Measurements from ENCODE around the gene SAP30. TPM values are rescaled to one million over a fixed set of nuclear protein-coding genes. Genes with fewer than 3 reads are reported as not detected.
A peak's percentile ranks its signal among the peaks of the same experiment; 100 is the strongest.

The SAP30 gene
- total and polyA plus RNA-seq, 9 of the 15 experiments (the other 6 are each of a cell fraction or from before 2014, with no cell fraction given) = 5.9 to 51.1 (median 32.6) TPM

DNA sequence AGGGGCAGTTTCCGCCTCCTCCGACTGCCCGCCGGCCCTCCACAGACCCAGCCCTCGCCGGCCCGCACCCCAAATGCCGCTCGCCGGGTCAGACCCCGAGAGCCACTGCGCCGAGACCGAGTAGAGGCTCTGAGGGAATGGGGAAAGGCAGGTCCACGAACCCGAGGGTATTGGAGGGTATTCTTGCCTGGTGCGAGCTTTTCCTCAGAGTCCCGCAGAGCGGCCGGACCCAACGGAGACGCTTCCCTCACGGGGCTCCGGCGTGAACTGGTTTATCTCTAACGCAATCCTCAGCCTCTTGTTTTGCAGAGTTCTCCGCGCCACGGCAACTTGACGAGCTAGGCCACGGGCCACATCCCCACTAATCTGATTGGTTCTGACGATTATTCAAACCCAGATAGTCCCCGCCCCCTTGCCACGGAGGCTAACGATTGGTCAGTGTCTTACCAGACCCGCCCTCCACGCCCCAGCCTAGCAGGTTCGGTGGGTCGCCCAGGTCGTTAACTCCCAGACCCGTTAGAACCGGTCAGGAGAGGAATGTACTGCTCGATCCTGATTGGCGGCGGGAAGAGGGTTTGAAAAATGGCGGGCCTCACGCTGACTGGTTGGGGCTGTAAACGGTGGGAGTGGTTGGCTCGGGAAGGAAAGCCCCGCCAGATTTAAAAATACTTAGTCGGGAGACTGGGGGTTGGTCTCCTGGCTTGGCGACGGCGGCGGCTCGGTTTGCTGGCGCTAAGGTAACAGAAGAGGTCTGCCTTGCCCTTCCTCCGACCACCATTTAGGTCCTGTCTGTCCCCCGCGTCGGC is 36.5 kb upstream of the SAP30 start, which contains the start of gene HMGB2 (continued):
- TF ChIP-seq HEY1 (CRISPR knock-in tag; IDR thresholded peaks at IDR 0.05; ENCODE audit: borderline replicate concordance) = no peak
- TF ChIP-seq, protein P1, sequence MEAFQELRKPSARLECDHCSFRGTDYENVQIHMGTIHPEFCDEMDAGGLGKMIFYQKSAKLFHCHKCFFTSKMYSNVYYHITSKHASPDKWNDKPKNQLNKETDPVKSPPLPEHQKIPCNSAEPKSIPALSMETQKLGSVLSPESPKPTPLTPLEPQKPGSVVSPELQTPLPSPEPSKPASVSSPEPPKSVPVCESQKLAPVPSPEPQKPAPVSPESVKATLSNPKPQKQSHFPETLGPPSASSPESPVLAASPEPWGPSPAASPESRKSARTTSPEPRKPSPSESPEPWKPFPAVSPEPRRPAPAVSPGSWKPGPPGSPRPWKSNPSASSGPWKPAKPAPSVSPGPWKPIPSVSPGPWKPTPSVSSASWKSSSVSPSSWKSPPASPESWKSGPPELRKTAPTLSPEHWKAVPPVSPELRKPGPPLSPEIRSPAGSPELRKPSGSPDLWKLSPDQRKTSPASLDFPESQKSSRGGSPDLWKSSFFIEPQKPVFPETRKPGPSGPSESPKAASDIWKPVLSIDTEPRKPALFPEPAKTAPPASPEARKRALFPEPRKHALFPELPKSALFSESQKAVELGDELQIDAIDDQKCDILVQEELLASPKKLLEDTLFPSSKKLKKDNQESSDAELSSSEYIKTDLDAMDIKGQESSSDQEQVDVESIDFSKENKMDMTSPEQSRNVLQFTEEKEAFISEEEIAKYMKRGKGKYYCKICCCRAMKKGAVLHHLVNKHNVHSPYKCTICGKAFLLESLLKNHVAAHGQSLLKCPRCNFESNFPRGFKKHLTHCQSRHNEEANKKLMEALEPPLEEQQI (IDR thresholded peaks at IDR 0.05) = peak; percentile 99
- TF ChIP-seq POLR2H (tag; IDR thresholded peaks at IDR 0.05; ENCODE audit: low read depth) = peak; percentile 97
- TF ChIP-seq RBFOX2 (IDR thresholded peaks at IDR 0.05; ENCODE audit: low read depth, low read length) = peak; percentile 97
- TF ChIP-seq FOXP1 (CRISPR knock-in tag; IDR thresholded peaks at IDR 0.05) = peak; percentile 95
- TF ChIP-seq ELF4 (CRISPR knock-in tag; IDR thresholded peaks at IDR 0.05) = no peak
- no peak for TF ChIP-seq ZNF507 (tag; conservative IDR thresholded peaks at IDR 0.05)
- TF ChIP-seq TAF1 (IDR thresholded peaks at IDR 0.05; ENCODE audit: control insufficient read depth, extremely low read depth, insufficient read depth, low read length, severe bottlenecking) = peak; percentile 96
- TF ChIP-seq HNRNPL (IDR thresholded peaks at IDR 0.05; ENCODE audit: low read depth, low read length) = no peak
- TF ChIP-seq E2F4 (CRISPR knock-in tag; IDR thresholded peaks at IDR 0.05; ENCODE audit: low read depth) = peak; percentile 99
- no peak for TF ChIP-seq TAL1 (IDR thresholded peaks at IDR 0.05)
- TF ChIP-seq, protein P2, sequence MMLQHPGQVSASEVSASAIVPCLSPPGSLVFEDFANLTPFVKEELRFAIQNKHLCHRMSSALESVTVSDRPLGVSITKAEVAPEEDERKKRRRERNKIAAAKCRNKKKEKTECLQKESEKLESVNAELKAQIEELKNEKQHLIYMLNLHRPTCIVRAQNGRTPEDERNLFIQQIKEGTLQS (IDR thresholded peaks at IDR 0.05) = peak; percentile 19; the same call in 1 of the 2 replicates
- TF ChIP-seq, protein P2 (CRISPR knock-in tag; conservative IDR thresholded peaks at IDR 0.05) = peak; percentile 80
- TF ChIP-seq C11orf30 (IDR thresholded peaks at IDR 0.05; ENCODE audit: low read depth) = no peak
- TF ChIP-seq, protein P3, sequence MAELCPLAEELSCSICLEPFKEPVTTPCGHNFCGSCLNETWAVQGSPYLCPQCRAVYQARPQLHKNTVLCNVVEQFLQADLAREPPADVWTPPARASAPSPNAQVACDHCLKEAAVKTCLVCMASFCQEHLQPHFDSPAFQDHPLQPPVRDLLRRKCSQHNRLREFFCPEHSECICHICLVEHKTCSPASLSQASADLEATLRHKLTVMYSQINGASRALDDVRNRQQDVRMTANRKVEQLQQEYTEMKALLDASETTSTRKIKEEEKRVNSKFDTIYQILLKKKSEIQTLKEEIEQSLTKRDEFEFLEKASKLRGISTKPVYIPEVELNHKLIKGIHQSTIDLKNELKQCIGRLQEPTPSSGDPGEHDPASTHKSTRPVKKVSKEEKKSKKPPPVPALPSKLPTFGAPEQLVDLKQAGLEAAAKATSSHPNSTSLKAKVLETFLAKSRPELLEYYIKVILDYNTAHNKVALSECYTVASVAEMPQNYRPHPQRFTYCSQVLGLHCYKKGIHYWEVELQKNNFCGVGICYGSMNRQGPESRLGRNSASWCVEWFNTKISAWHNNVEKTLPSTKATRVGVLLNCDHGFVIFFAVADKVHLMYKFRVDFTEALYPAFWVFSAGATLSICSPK (IDR thresholded peaks at IDR 0.05; ENCODE audit: borderline replicate concordance) = no peak
- TF ChIP-seq FOS (IDR thresholded peaks at IDR 0.05; ENCODE audit: extremely low read depth, insufficient read length) = peak; percentile 91
- no peak for TF ChIP-seq TSHZ1 (CRISPR knock-in tag; IDR thresholded peaks at IDR 0.05)
- TF ChIP-seq ZZZ3 (IDR thresholded peaks at IDR 0.05) = no peak
